HepG2 (cell line): Measurements from ENCODE around the gene RPS28. TPM values are rescaled to one million over a fixed set of nuclear protein-coding genes. Genes with fewer than 3 reads are reported as not detected.

Experiments
- AKAP8 ChIP-seq: sonication (generic); formaldehyde crosslinking; IDR thresholded peaks from 2 replicates; pipeline ENCODE4 v1.5.1; 2020; ENCODE audit warnings: mild to moderate bottlenecking, missing genetic modification reagents
- ARNT2 ChIP-seq: sonication (generic); formaldehyde crosslinking; IDR thresholded peaks from 2 replicates; pipeline ENCODE4 v1.8.0; 2022; ENCODE audit warnings: mild to moderate bottlenecking, low read depth, missing genetic modification reagents, moderate library complexity
- HMG20B ChIP-seq: conservative IDR thresholded peaks from 2 replicates; pipeline ENCODE4 v1.6.1; 2016; ENCODE audit warnings: missing genetic modification reagents, missing compliant biosample characterization
- KMT2B ChIP-seq: IDR thresholded peaks from 2 replicates; pipeline ENCODE4 v1.6.1; 2016; ENCODE audit warnings: missing genetic modification reagents, missing compliant biosample characterization
- MYC ChIP-seq: sonication (generic); formaldehyde crosslinking; IDR thresholded peaks from 2 replicates; pipeline ENCODE4 v1.9.0; 2021; ENCODE audit warnings: missing genetic modification reagents, borderline replicate concordance
- NCOR1 ChIP-seq: fragments of 200-600 bp; sonication (generic); IDR thresholded peaks from 2 replicates; pipeline ENCODE4 v1.7.0; 2017; ENCODE audit warnings: antibody characterized with exemption, low read length, borderline replicate concordance
- POLR2A ChIP-seq, 2 experiments: IDR thresholded peaks; 2 replicates each; pipeline ENCODE4 v1.6.1; 2011; ENCODE audit warnings: low read depth in 2 of 2, low read length in 2 of 2, mild to moderate bottlenecking in 1 of 2, moderate library complexity in 1 of 2; ENCODE audit not compliant: insufficient read depth in 1 of 2
- SIN3A ChIP-seq: IDR thresholded peaks from 2 replicates; pipeline ENCODE4 v1.6.1; 2011; ENCODE audit warnings: low read depth, mild to moderate bottlenecking, control low read depth, low read length, borderline replicate concordance
- THYN1 ChIP-seq: sonication (generic); formaldehyde crosslinking; IDR thresholded peaks from 2 replicates; pipeline ENCODE4 v1.8.1; 2023; ENCODE audit warnings: low read depth, mild to moderate bottlenecking, moderate library complexity, missing genetic modification reagents, borderline replicate concordance
- ZFP36L1 ChIP-seq: sonication (generic); formaldehyde crosslinking; IDR thresholded peaks from 2 replicates; pipeline ENCODE4 v1.8.0; 2022; ENCODE audit warnings: mild to moderate bottlenecking, missing genetic modification reagents, moderate library complexity
- ZFP82 ChIP-seq: sonication (generic); formaldehyde crosslinking; IDR thresholded peaks from 2 replicates; pipeline ENCODE4 v1.5.1; 2020; ENCODE audit warnings: mild to moderate bottlenecking, missing genetic modification reagents, borderline replicate concordance
- ZFP90 ChIP-seq: sonication (generic); formaldehyde crosslinking; IDR thresholded peaks from 2 replicates; pipeline ENCODE4 v1.8.0; 2022; ENCODE audit warnings: missing genetic modification reagents, mild to moderate bottlenecking, inconsistent platforms, borderline replicate concordance
- ZNF230 ChIP-seq: sonication (generic); formaldehyde crosslinking; IDR thresholded peaks from 2 replicates; pipeline ENCODE4 v1.4.0; 2020; ENCODE audit warnings: mild to moderate bottlenecking, missing genetic modification reagents
- ZNF274 ChIP-seq: sonication (generic); formaldehyde crosslinking; IDR thresholded peaks from 2 replicates; pipeline ENCODE4 v1.5.1; 2020; ENCODE audit warnings: mild to moderate bottlenecking, missing genetic modification reagents
- ZNF546 ChIP-seq: sonication (generic); formaldehyde crosslinking; conservative IDR thresholded peaks from 2 replicates; pipeline ENCODE4 v1.8.1; 2023; ENCODE audit warnings: mild to moderate bottlenecking, missing genetic modification reagents
- ZNF777 ChIP-seq: sonication (generic); formaldehyde crosslinking; IDR thresholded peaks from 2 replicates; pipeline ENCODE4 v1.4.0; 2020; ENCODE audit warnings: missing genetic modification reagents
- polyA plus RNA-seq, 8 experiments: library from polyadenylated mRNA; depleted of rRNA in 3 of 8; stranded (reverse) in 7 of 8; unstranded in 1 of 8; fragments of >200 nt; fragmentation: Illumina TruSeq in 4 of 8; extraction: Trizol in 4 of 8; gene quantifications; 2 replicates each; pipeline versions ENCODE4 v1.2.1 to v1.2.3, GENCODE V29; 2011 to 2016; ENCODE audit warnings: low read depth in 4 of 8, missing spikeins in 1 of 8, mixed read lengths in 1 of 8; ENCODE audit not compliant: insufficient read depth in 1 of 8
- total RNA-seq, 5 experiments: library from RNA; depleted of rRNA; stranded (reverse); fragments of >200 nt; fragmentation: Illumina TruSeq; extraction: Trizol; gene quantifications; 2 replicates each; pipeline ENCODE4 v1.2.3, GENCODE V29; 2016; ENCODE audit warnings: low read depth in 1 of 5
- TF ChIP-seq, protein P1 (sequence below): sonication (generic); formaldehyde crosslinking; IDR thresholded peaks from 2 replicates; pipeline ENCODE4 v1.4.0; 2020; ENCODE audit warnings: missing genetic modification reagents, low read depth, mild to moderate bottlenecking, borderline replicate concordance
- TF ChIP-seq, protein P2 (sequence below): sonication (generic); formaldehyde crosslinking; IDR thresholded peaks from 2 replicates; pipeline ENCODE4 v1.4.0; 2020; ENCODE audit warnings: missing genetic modification reagents
- TF ChIP-seq, protein P3 (sequence below): sonication (generic); formaldehyde crosslinking; IDR thresholded peaks from 2 replicates; pipeline ENCODE4 v1.8.0; 2022; ENCODE audit warnings: missing genetic modification reagents, mild to moderate bottlenecking, moderate library complexity, borderline replicate concordance
- TF ChIP-seq, protein P4 (sequence below): sonication (generic); formaldehyde crosslinking; IDR thresholded peaks from 2 replicates; pipeline ENCODE4 v1.5.1; 2020; ENCODE audit warnings: missing genetic modification reagents, mild to moderate bottlenecking, borderline replicate concordance
- TF ChIP-seq, protein P5 (sequence below): IDR thresholded peaks from 2 replicates; pipeline ENCODE4 v1.6.1; 2012; ENCODE audit warnings: inconsistent platforms

Gene RPS28
- total and polyA plus RNA-seq, 2 of the 13 experiments (the other 11 are each of a cell fraction or from before 2014, with no cell fraction given), result 281 to 545 TPM

DNA sequence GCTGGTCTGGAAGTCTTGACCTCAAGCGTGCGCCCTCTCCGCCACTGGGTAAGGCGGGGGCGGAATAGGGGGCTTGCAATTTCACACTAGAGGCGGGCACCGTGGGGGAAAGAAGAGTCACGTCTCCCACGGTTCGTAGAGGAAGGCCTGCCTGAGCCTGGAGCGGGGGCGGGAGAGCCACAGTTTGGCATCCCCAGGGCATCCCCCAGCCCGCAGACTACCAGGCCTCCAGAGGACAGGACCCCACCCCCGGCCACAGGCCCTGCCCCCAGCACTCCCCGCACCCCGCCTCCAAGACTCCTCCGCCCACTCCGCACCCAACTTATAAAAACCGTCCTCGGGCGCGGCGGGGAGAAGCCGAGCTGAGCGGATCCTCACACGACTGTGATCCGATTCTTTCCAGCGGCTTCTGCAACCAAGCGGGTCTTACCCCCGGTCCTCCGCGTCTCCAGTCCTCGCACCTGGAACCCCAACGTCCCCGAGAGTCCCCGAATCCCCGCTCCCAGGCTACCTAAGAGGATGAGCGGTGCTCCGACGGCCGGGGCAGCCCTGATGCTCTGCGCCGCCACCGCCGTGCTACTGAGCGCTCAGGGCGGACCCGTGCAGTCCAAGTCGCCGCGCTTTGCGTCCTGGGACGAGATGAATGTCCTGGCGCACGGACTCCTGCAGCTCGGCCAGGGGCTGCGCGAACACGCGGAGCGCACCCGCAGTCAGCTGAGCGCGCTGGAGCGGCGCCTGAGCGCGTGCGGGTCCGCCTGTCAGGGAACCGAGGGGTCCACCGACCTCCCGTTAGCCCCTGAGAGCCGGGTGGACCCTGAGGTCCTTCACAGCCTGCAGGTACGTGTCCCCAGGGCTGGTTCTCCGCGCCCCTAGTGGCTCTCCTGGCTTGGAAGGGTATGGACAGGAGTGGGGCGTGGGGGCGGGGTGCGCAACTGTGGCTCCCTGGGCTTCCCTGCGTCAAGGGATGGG, 42.8 kb downstream of the RPS28 start, which contains the start of gene ANGPTL4 (continued):
- TF ChIP-seq, protein P1, sequence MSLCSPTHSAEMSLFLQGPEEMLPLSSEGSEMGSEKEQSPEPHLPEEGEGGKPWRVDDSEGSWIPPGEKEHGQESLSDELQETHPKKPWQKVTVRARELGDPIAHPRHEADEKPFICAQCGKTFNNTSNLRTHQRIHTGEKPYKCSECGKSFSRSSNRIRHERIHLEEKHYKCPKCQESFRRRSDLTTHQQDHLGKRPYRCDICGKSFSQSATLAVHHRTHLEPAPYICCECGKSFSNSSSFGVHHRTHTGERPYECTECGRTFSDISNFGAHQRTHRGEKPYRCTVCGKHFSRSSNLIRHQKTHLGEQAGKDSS (CRISPR knock-in tag), result peak; percentile 44; the same call in 1 of the 2 replicates
- TF ChIP-seq ZNF777 (CRISPR knock-in tag) (peak; percentile 89), KMT2B (CRISPR knock-in tag) (0 out of 2 replicates have a peak, but pooled peaks have one; percentile 33), ZFP82 (no peak), THYN1 (CRISPR knock-in tag) (no peak), SIN3A (0 out of 2 replicates have a peak, but pooled peaks have one; percentile 46), ZFP36L1 (CRISPR knock-in tag) (0 out of 2 replicates have a peak, but pooled peaks have one; percentile 65), HMG20B (CRISPR knock-in tag) (no peak), MYC (CRISPR knock-in tag) (peak; percentile 23; the same call in 1 of the 2 replicates), ZNF230 (CRISPR knock-in tag) (peak; percentile 80; the same call in 1 of the 2 replicates), NCOR1 (no peak), ZNF546 (CRISPR knock-in tag) (no peak; the same call in 1 of the 2 replicates), POLR2A (IDR thresholded peaks at IDR 0.05; ENCODE audit: insufficient read depth in 1 of 2, low read depth in 2 of 2, low read length in 2 of 2) (peak; percentile 61 to 92; a peak in 3 of 4 replicates), AKAP8 (CRISPR knock-in tag) (0 out of 2 replicates have a peak, but pooled peaks have one; percentile 88), ZFP90 (CRISPR knock-in tag) (peak; percentile 37; the same call in 1 of the 2 replicates), ARNT2 (peak; percentile 61; the same call in 1 of the 2 replicates), ZNF274 (CRISPR knock-in tag) (peak; percentile 77; the same call in 1 of the 2 replicates)
- TF ChIP-seq, protein P2, sequence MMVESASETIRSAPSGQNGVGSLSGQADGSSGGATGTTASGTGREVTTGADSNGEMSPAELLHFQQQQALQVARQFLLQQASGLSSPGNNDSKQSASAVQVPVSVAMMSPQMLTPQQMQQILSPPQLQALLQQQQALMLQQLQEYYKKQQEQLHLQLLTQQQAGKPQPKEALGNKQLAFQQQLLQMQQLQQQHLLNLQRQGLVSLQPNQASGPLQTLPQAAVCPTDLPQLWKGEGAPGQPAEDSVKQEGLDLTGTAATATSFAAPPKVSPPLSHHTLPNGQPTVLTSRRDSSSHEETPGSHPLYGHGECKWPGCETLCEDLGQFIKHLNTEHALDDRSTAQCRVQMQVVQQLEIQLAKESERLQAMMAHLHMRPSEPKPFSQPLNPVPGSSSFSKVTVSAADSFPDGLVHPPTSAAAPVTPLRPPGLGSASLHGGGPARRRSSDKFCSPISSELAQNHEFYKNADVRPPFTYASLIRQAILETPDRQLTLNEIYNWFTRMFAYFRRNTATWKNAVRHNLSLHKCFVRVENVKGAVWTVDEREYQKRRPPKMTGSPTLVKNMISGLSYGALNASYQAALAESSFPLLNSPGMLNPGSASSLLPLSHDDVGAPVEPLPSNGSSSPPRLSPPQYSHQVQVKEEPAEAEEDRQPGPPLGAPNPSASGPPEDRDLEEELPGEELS (CRISPR knock-in tag), result peak; percentile 29; the same call in 1 of the 2 replicates
- TF ChIP-seq, protein P3, sequence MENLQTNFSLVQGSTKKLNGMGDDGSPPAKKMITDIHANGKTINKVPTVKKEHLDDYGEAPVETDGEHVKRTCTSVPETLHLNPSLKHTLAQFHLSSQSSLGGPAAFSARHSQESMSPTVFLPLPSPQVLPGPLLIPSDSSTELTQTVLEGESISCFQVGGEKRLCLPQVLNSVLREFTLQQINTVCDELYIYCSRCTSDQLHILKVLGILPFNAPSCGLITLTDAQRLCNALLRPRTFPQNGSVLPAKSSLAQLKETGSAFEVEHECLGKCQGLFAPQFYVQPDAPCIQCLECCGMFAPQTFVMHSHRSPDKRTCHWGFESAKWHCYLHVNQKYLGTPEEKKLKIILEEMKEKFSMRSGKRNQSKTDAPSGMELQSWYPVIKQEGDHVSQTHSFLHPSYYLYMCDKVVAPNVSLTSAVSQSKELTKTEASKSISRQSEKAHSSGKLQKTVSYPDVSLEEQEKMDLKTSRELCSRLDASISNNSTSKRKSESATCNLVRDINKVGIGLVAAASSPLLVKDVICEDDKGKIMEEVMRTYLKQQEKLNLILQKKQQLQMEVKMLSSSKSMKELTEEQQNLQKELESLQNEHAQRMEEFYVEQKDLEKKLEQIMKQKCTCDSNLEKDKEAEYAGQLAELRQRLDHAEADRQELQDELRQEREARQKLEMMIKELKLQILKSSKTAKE, result no peak
- TF ChIP-seq, protein P4, sequence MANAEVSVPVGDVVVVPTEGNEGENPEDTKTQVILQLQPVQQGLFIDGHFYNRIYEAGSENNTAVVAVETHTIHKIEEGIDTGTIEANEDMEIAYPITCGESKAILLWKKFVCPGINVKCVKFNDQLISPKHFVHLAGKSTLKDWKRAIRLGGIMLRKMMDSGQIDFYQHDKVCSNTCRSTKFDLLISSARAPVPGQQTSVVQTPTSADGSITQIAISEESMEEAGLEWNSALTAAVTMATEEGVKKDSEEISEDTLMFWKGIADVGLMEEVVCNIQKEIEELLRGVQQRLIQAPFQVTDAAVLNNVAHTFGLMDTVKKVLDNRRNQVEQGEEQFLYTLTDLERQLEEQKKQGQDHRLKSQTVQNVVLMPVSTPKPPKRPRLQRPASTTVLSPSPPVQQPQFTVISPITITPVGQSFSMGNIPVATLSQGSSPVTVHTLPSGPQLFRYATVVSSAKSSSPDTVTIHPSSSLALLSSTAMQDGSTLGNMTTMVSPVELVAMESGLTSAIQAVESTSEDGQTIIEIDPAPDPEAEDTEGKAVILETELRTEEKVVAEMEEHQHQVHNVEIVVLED (CRISPR knock-in tag), result no peak
- TF ChIP-seq, protein P5, sequence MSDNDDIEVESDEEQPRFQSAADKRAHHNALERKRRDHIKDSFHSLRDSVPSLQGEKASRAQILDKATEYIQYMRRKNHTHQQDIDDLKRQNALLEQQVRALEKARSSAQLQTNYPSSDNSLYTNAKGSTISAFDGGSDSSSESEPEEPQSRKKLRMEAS, result peak; percentile 71
